HG02870 (cell line): ENCODE measurements around the gene EGFR.

Experiments used
- ATAC-seq: cut with Tn5 transposase; IDR thresholded peaks from one replicate; pipeline ENCODE4 v1.9.1; 2021; ENCODE audit warnings: mild to moderate bottlenecking, moderate library complexity; ENCODE audit not compliant: unreplicated experiment

The EGFR gene

GRCh38 chr7:55018361-55019190, at the start of gene EGFR:
EGFR (plus strand) TSS chr7:55019017; CDS start chr7:55019278, 261 bp downstream.
- ATAC-seq = no peak

- ATAC-seq = no peak
Observed at GRCh38 chr7:54969208-54969967, 49.4 kb upstream of the EGFR start.

GRCh38 chr7:54972733-54973294, 46.0 kb upstream of the EGFR start:
- ATAC-seq = no peak

DNA sequence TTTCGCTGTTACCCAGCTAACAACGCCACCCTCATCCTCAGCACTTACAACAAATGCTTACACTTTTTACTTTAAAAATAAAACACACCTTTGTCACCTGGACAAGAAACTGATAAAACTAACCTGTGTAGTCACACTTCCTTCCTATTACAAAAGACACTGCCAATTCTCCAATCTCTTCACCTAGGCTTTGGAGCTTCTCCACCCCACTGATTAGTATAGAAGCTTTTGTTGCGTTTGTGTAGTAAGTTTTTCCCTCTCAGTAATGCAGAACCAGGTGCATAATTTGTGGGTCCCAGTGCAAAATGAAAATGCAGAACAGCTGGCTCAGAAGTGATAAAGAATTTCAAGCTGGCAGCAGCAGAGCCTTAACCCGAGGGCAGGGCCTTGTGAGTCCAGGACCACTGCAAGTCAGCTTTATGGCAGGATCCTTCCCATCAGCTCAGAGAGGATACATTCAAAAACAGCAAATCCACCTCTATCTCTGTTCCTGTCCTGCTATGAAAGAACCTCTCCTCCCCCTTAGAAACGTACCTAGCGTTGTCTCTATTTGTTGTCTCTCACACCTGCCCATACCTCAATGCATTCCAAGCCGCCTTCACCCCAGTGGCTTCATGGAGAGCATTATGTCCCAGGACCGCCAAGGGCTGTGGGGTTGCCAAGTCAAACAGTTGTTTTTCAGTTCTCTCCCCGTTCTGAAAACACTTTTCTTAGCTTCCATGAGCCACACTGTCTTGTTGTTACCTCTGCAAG, 40.3 kb upstream of the EGFR start:
- ATAC-seq = no peak

- ATAC-seq = no peak
Observed at GRCh38 chr7:54980521-54980920, 38.3 kb upstream of the EGFR start.

DNA sequence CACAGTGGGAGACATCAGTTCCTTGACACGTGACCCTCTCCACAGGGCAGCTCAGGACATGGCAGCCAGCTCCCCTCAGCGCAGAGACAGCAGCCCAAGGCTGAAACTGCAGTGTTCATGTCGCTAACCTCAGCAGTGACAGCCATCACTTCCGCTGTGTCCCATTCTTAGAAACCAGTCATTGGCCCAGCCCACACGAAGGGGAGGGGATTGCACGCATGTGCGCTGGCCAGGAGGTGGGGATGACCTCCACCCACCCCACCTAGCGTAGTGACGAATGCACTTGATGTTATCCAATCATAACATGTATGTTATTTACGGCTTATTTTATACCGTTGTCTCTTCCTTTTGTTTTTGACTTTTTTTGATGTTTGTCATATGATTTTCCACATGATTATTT, 36.9 kb upstream of the EGFR start:
- no peak for ATAC-seq

DNA sequence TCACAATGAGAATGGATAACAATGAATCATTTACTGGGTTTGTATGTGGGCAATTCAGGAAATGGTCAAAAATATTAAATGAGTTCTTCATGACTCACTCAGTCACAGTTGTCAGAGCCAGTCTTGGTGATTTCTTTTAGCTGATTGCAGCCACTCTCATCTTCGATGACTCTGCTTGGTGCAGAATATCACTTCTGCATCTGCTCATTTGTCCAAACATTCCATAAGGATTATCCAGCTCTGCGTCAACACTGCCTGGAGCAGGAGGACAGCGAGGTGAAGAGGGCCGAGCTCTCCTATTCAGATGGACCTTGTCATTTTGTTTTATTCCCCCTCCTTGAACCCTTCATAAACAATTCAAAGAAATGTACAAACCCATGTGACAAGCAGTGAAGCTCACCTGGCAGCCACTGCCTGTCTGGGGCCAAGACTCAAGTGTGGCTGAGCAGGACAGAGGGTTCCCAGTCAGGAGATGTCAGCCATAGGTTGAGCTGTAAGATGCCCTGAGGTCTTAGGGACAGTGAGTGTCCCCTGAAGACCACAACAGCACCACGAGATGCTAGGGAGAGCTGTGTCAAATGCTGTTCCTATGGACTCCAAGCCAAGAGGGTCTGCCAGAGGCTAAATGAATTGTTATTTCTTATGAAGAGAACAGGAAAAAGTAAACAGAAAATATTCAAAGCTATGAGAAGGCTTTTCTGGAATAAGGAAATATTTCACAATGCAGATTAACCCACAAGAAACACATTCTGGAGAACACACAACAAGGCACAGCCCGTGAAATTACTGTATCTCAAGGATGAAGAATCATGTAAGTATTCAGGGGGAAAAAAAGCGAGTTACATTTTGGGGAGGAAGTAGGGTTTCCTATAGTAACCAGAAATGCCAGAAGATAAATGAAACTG, 33.1 kb upstream of the EGFR start:
- no peak for ATAC-seq

DNA sequence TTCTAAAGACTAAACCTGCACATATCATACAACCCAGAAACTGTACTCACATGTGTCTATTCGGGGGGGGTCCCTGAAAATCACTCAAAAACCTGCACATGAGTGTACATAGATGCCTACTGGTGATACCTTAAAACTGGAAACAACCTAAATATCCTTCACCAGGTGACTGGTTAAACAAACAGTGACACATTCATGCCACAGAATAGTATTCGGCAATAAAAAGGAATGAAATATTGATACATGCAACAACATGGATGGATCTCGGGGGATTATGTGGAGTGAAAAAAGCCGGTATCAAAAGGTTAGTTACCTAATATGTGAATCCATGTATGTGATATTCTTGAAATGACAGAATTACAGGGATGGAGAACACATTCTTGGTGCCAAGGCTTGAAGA, 32.1 kb upstream of the EGFR start:
- no peak for ATAC-seq

- no peak for ATAC-seq
Observed at GRCh38 chr7:54987772-54988171, 31.0 kb upstream of the EGFR start.

GRCh38 chr7:54988516-54988915, 30.3 kb upstream of the EGFR start:
- no peak for ATAC-seq

- ATAC-seq = no peak
Observed at GRCh38 chr7:54989453-54990225, 29.2 kb upstream of the EGFR start.

DNA sequence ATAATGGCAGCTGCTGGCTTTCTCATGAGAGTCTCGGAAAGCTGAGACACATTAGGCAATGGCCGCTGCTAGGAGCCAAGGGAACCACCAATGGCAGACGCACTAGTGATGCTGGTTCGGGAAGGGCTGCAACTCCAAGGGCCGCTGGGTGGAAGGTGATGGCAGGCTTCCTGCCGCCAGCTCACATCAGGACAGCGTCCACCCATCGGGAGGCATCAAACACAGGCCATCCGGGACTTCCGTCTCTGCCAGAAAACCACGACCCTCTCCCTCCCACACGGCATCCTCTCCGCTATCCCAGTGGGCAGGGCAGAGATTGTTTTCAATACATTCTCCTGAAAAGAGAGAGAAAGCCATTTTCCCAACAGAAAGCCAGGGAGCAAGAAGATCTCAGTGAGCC, 27.5 kb upstream of the EGFR start:
- ATAC-seq = no peak

DNA sequence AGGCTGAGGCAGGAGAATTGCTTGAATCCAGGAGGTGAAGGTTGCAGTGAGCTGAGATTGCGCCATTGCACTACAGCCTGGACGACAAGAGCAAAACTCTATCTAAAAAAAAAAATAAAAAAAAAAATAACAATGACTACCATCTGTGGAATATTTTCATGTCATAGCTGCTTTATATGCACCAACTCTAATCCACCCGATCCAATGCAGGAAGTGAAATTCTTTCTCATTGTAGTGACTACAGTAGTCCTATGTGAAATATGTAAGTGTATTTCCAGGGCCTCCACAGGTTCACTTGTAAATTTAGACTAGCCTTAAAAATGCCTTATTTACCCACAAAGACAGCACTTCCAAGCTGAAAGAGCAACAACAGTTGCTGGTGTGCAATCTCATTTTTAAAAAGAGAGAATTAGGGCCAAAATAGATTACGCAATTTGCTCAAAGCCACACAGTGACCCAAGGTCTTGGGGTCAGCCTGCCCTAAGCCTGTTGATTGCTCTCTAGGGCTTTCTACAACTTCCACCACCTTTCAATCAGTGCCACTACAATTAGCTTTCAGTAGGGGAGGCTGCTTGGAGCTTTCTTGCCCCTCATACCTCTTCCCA, 25.8 kb upstream of the EGFR start:
- no peak for ATAC-seq

- no peak for ATAC-seq
Observed at GRCh38 chr7:54995166-54995565, 23.7 kb upstream of the EGFR start.

DNA sequence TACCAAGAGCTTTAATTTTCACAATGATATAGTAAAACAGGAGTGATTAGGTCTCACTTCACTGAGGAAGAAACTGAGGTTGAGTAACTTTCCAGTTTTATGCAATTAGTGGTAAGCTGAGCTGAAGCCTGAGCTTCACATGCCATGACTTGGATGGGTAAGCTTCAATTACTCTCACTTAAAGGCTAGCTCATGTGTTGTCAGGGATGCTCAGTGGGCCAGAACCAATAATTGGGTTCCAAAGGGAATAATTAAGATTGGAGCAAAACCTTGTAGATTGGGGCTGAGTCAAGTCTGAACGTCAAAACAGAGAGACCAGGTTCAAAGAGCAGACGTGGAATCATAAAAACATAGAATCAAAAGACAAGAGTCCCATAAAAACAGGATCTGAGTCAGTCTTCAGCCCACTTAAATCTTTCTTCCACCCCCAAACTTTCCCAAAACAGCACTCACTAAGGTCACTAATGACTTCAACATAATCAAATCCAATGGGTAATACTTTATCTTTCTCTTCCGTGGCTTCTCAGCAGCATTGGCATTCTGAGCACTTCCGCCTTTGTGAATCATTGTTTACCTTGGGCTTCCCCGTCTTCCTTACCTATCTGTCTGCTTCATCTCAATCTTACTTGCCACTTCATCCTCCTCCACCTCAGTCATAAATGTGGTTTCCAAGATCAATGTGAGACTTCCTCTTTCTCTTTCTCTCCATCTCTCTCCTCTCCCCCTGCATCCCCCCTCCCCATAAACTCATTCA, 23.0 kb upstream of the EGFR start:
- peak; percentile 81 for ATAC-seq

- ATAC-seq = no peak
Observed at GRCh38 chr7:54996391-54996790, 22.4 kb upstream of the EGFR start.

DNA sequence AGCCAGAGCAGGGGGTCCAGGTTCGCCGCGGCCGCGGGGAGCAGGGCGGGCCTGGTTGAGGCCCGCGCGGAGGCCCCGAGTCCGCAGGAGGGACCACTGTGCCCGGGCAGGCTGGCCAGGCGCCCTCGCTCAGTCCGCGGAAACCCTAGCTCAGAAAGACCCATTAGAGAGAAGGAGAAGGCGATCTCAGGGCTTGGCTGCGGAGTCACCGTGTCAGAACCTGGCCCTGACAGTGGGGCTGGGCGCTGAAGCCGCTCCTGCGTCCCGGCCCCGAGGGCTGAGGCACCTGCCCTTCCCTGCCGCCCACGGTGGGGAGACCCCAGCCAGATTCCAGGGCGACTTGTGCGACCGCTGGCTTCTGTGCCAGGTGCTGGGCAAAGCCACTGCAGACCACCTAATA, 14.2 kb upstream of the EGFR start:
- no peak for ATAC-seq

GRCh38 chr7:55005241-55005851, 13.5 kb upstream of the EGFR start:
- ATAC-seq = no peak
